ENCODE data around the gene CRTAP. TPM values are rescaled to one million over a fixed set of nuclear protein-coding genes. Genes with fewer than 3 reads are reported as not detected.

CRTAP gene
- total and polyA plus RNA-seq, 8 donors: 17.6 to 71.0 (median 25.6) TPM

DNA sequence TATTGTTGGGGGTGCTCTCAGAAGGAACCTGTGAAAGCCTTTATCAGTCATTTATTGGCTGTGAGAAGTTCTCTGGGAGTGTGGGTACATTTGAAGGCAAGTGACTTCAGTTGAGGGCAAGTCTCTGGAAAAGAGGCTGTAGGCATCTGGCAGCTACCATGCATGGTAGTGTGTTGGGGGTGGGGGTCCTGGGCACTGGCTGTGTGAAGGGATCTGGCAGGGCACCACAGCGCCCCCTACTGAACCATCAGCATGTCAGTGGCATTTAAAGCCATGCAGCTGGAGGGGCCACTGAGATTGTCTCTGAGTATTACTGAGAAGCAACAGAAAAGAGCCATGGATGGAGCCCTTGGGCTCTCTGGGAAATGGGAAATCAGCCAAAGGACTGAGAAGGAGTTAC is 30.6 kb downstream of the CRTAP start:
- no peak for FAIRE-seq
- intact Hi-C loops (cut with DNase I): loop anchor here in 1 of 3 donors (10.0 kb wide), 1 partner anchor 230 kb away; no protein-coding TSS in a partner anchor

GRCh38 chr3:33145221-33145900 is 31.5 kb downstream of the CRTAP start:
- intact Hi-C loops (cut with DNase I): loop anchor here in 1 of 3 donors (10.0 kb wide), 1 partner anchor 229 kb away; no protein-coding TSS in a partner anchor

More for the DNA sequence above, 30.6 kb downstream of the CRTAP start:
- no peaks in the 10 kb centered on the region for H3K4me1 ChIP-seq
- ATAC-seq (no peak), DNase-seq (no peak)
- TF ChIP-seq, protein P1, sequence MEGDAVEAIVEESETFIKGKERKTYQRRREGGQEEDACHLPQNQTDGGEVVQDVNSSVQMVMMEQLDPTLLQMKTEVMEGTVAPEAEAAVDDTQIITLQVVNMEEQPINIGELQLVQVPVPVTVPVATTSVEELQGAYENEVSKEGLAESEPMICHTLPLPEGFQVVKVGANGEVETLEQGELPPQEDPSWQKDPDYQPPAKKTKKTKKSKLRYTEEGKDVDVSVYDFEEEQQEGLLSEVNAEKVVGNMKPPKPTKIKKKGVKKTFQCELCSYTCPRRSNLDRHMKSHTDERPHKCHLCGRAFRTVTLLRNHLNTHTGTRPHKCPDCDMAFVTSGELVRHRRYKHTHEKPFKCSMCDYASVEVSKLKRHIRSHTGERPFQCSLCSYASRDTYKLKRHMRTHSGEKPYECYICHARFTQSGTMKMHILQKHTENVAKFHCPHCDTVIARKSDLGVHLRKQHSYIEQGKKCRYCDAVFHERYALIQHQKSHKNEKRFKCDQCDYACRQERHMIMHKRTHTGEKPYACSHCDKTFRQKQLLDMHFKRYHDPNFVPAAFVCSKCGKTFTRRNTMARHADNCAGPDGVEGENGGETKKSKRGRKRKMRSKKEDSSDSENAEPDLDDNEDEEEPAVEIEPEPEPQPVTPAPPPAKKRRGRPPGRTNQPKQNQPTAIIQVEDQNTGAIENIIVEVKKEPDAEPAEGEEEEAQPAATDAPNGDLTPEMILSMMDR (IDR thresholded peaks at IDR 0.05): peak in 2 of 4 donors; percentile 9 to 11
- no peaks in the 10 kb centered on the region for H3K27me3 ChIP-seq
- H3K9me3 ChIP-seq: no peaks in the 10 kb centered on the region
- H3K36me3 ChIP-seq: no peaks in the 10 kb centered on the region
- 63 to 71% methylated on average over 1 of the region's 1 CpG for WGBS, 2 donors
- H3K4me3 ChIP-seq: no peak overlapping the region
- H3K27ac ChIP-seq: no peak overlapping the region

GRCh38 chr3:33145901-33146580 is 32.2 kb downstream of the CRTAP start:
- no peak overlapping the region for H3K4me3 ChIP-seq
- intact Hi-C loops (cut with DNase I): loop anchor here in 1 of 3 donors (10.0 kb wide), 1 partner anchor 229 kb away; no protein-coding TSS in a partner anchor
- TF ChIP-seq, protein P1 (IDR thresholded peaks at IDR 0.05): no peak
- no peaks in the 10 kb centered on the region for H3K9me3 ChIP-seq
- DNase-seq: no peak
- no peaks in the 10 kb centered on the region for H3K36me3 ChIP-seq
- no peaks in the 10 kb centered on the region for H3K27me3 ChIP-seq
- no peaks in the 10 kb centered on the region for H3K4me1 ChIP-seq
- WGBS, 2 donors: 77 to 81% methylated on average over 9 of the region's 9 CpGs
- no peak for FAIRE-seq
- H3K27ac ChIP-seq: no peak overlapping the region
- ATAC-seq: peak in 1 of 4 donors; percentile 8

More at GRCh38 chr3:33145221-33145900, 31.5 kb downstream of the CRTAP start:
- ATAC-seq (no peak), DNase-seq (no peak), FAIRE-seq (no peak)
- Histone ChIP-seq H3K27me3 (no peaks in the 10 kb centered on the region), H3K27ac (no peak overlapping the region), H3K4me1 (no peaks in the 10 kb centered on the region), H3K9me3 (no peaks in the 10 kb centered on the region), H3K36me3 (no peaks in the 10 kb centered on the region), H3K4me3 (no peak overlapping the region)
- TF ChIP-seq, protein P1 (IDR thresholded peaks at IDR 0.05): no peak
- 93 to 96% methylated on average over 16 of the region's 16 CpGs for WGBS, 2 donors

- TF ChIP-seq, protein P1 (IDR thresholded peaks at IDR 0.05): peak in 2 of 4 donors; percentile 18 to 20
- intact Hi-C loops (cut with DNase I): loop anchor here in 1 of 3 donors (10.0 kb wide), 1 partner anchor 228 kb away; no protein-coding TSS in a partner anchor
- ATAC-seq: peak; percentile 61 to 89 (median 76)
Measured at GRCh38 chr3:33146791-33147445, 33.1 kb downstream of the CRTAP start.

More at GRCh38 chr3:33146791-33147445, 33.1 kb downstream of the CRTAP start:
- DNase-seq: no peak
- Histone ChIP-seq H3K36me3 (no peaks in the 10 kb centered on the region), H3K4me3 (no peak overlapping the region), H3K4me1 (no peaks in the 10 kb centered on the region), H3K9me3 (no peaks in the 10 kb centered on the region), H3K27ac (no peak overlapping the region), H3K27me3 (no peaks in the 10 kb centered on the region)
- WGBS, 2 donors: 28 to 31% methylated on average over 8 of the region's 8 CpGs
- no peak for FAIRE-seq
